Sigmoid colon (tissue), 4 donors: ENCODE measurements around the gene ACAT2.

Experiments used
- CTCF ChIP-seq, 4 experiments: fragments of 450-650 bp in 3 of 4; fragments of 200-600 bp in 1 of 4; IDR thresholded peaks; one replicate each; pipeline ENCODE4 v1.5.1; 2016 to 2019; ENCODE audit warnings: antibody characterized with exemption in 4 of 4, mild to moderate bottlenecking in 3 of 4, moderate library complexity in 2 of 4
- POLR2A ChIP-seq, 2 donors: fragments of 450-650 bp; IDR thresholded peaks; one replicate each; pipeline ENCODE4 v1.6.1; 2016; ENCODE audit warnings: antibody characterized with exemption in 2 of 2, mild to moderate bottlenecking in 2 of 2, moderate library complexity in 2 of 2
- POLR2AphosphoS5 ChIP-seq, 4 donors: sonication (generic); formaldehyde crosslinking; IDR thresholded peaks; one replicate each; pipeline ENCODE4 v1.6.1; 2017; ENCODE audit warnings: antibody characterized with exemption in 4 of 4

GRCh38 chr6:159716247-159717096 lies 45.4 kb upstream of the ACAT2 start:
- TF ChIP-seq POLR2AphosphoS5 (IDR thresholded peaks at IDR 0.05) (peak; percentile 78 to 89 (median 86)), CTCF (IDR thresholded peaks at IDR 0.05) (no peak), POLR2A (IDR thresholded peaks at IDR 0.05) (no peak)
